DMS53 treated with DMSO at 0.1 percent for 48 hours (cell line): ENCODE measurements around the gene CFAP210.
A peak's percentile ranks its signal among the peaks of the same experiment; 100 is the strongest.
"Not testable (repeated sequence)": the region's sequence is repeated elsewhere in the genome, so short reads cannot be mapped to it uniquely, and the experiment has no call there.

ENCODE experiments used
- DNase-seq: peaks from one replicate; lab custom pipeline; 2025; ENCODE audit not compliant: unreplicated experiment; lab: John Stamatoyannopoulos, UW

The CFAP210 gene

DNA sequence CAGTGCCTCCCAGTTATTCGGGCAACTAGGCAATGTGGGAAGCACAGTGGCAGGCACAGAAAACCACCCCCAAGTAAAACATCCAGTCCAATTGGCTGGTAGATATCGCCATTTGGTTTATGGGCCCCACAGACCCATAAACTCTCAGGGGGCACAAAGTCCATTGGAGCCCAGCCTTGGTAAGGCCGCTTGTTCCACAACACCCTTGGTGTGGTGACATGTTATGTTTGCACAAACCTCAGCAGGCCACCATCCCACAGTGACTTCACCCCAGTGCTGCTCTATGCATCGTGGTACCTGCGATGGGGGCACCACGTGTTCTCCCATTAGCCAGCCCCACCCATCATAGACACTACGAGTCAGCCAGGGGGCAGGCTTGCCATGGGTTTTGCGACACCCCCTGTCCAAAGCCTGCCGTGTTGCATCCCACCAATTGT is 18.6 kb upstream of the CFAP210 start:
- DNase-seq, result no peak

GRCh38 chr2:169711751-169712509 is 17.7 kb upstream of the CFAP210 start:
- DNase-seq, result no peak

DNA sequence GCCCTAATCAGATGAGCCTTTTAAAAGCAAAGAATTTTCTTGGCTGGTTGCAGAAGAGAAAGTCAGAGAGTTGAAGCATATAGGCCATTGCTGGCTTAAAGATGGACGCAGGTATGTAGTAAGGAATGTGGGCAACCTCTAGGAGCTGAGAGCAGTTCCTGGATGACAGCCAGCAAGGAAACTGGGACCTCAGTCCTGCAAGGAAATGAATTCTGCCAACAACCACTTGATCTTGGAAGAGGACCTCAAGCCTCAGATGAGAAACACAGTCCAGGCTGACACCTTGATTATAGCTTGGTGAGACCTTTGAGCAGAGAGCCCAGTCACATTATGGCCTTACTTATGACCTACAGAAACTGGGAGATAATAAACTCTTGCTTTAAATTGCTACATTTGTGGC is 15.8 kb upstream of the CFAP210 start:
- DNase-seq, result no peak

DNA sequence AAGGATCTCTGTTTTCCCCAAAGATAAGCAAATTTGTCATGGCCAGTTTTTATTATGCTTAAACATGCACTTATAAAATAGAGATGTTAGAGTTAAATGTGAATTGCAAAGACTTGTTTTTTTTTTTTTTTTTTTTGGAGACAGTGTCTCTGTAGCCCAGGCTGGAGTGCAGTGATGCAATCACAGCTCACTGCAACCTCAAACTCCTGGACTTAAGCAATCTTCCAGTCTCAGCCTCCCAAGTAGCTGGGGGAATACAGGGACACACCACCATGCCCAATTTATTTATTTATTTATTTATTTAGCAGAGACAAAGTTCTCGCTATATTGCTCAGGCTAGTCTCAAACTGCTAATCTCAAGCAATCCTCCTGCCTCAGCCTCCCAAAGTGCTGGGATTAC is 15.1 kb upstream of the CFAP210 start:
- no peak for DNase-seq

DNA sequence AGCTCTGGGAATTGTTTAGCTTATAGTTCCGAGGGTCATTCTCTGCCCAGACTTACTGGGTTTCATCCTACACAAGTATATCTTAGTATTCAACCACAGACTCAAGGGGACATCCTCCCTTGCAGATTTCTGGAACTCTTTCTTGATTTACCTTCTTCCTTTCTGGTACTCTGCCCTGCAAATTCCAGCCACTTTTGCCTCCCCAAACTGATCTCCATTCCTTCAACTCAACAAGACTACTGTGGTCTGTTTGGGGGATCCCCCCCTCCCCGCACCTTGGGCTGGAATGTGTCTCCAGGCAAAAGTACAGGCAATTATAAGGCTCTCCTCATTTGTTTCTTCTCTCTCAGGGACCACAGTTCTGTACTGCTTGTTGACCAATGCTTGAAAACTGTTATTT is 13.4 kb upstream of the CFAP210 start:
- DNase-seq, result no peak

- no peak for DNase-seq
These were observed 11.7 kb upstream of the CFAP210 start for GRCh38 chr2:169705927-169706326.

GRCh38 chr2:169704160-169704708 is 10.0 kb upstream of the CFAP210 start:
- DNase-seq, result no peak

- DNase-seq, result no peak
These were observed 8.8 kb upstream of the CFAP210 start for GRCh38 chr2:169702996-169703395.

DNA sequence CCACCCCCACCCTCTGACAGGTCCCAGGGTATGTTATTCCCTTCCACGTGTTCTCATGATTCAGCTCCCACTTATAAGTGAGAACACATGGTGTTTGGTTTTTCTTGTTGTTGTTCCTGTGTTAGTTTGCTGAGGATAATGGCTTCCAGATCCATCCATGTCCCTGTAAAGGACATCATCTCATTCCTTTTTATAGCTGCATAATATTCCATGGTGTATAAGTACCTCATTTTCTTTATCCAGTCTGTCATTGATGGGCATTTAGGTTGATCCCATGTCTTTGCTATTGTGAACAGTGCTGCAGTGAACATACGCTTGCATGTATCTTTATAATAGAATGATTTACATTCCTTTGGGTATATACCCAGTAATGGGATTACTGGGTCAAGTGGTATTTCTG is 5.0 kb upstream of the CFAP210 start:
- not testable (repeated sequence) for DNase-seq

DNA sequence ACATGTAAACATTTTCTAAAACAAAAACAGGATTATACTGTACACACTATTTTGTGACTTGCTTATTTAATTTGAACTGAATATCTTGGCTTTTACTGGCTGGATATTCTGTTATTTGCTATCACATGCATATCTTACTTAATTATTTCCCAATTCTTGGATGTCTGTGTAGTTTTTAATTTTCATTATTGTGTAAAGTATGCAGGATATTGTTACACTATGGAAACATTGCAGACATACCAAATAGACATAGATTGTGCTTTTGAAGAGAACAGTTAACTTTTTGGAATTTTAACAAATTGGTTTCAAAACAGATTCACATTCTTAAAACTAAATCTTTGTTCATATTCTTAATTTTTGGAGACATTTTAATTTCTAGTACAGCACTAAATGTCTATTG is 2.2 kb upstream of the CFAP210 start:
- DNase-seq, result no peak

- no peak for DNase-seq
These were observed 672 bp upstream of the CFAP210 start for GRCh38 chr2:169694894-169695260.

DNA sequence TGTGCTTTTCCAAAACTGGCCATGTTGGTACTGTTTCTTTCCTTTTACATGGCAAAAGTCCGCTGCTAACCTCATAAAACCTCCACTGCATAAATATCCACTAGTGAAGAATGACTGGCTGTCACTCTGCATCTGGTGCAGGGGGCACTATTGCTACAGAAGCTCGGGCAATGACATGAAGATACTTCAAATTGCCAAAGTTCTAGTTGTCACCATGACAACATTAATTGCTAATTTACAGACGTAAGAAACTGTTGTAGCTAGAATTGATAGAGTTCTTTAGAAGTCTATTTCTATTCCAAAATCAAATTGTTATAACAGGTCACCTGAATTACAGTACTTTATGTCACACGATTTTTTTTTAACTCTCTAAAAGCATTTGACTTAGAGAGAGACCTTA is 845 bp downstream of the CFAP210 start:
- DNase-seq, result peak; percentile 8

- DNase-seq, result no peak
These were observed 1.5 kb downstream of the CFAP210 start for GRCh38 chr2:169692718-169693117.

GRCh38 chr2:169690958-169691357 is 3.2 kb downstream of the CFAP210 start:
- no peak for DNase-seq

DNA sequence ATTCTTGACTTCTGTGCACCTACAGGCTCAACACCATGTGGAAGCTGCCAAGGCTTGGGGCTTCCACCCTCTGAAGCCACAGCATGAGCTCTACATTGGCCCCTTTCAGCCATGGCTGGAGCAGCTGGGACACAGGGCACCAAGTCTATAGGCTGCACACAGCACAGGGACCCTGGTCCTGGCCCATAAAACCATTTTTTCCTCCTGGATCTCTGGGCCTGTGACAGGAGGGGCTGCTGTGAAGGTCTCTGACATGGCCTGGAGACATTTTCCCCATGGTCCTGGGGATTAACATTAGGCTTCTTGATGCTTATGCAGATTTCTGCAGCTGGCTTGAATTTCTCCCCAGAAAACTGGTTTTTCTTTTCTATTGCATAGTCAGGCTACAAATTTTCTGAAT is 6.3 kb downstream of the CFAP210 start:
- not testable (repeated sequence) for DNase-seq

- not testable (repeated sequence) for DNase-seq
These were observed 7.4 kb downstream of the CFAP210 start for GRCh38 chr2:169686825-169687224.

GRCh38 chr2:169684712-169685111 is 9.5 kb downstream of the CFAP210 start:
- not testable (repeated sequence) for DNase-seq

GRCh38 chr2:169684135-169684565 is 10.1 kb downstream of the CFAP210 start:
- no peak for DNase-seq

DNA sequence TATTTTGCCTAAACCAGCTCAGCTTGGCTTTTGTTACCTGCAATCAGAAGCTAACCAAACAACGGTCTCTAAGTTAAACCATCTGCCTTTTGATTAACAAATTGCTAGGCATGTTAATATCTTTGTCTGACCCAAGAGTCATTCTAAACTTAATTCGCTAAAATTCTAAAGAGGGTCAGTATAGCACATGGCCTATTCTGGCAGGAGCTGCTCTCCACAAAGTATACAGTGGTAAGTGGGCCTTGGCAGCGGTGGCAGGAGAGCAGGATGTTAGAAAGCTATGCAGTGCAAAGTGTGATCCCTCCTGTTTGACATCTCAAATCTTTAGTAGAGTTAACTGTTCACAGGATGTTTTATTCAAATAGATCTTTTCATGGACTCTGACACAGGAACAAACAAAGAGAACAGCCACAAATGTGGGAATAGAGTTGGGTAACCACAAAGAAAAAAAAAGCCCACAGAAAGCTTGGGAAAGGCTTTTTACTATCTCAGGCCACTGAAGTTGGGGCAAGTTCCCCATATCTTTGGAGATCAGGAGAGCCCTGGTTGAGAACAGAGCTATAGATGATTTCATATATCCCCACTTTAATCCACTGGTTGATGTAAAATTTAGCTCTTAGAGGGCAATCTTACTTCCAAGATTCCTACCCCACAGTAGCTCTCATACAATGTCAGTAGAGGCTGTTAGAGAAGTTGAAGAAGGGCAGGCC is 10.6 kb downstream of the CFAP210 start:
- no peak for DNase-seq

DNA sequence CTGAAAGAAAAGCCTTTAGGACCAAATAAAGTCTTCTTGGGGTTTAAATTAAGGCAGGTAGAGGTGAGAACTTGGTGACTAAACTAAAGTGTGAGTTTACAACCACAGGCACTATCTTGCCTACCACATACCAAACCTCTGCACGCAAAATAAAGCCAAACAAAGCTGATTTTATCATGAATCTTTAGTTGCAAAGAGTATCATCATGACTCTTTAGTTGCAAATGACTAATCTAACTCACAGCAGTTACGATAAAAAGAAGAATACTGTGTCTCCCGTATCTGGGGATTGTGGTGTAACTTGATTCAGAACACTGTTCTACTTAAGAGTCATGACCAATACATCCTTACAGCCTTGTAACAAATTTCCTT is 11.2 kb downstream of the CFAP210 start:
- no peak for DNase-seq

DNA sequence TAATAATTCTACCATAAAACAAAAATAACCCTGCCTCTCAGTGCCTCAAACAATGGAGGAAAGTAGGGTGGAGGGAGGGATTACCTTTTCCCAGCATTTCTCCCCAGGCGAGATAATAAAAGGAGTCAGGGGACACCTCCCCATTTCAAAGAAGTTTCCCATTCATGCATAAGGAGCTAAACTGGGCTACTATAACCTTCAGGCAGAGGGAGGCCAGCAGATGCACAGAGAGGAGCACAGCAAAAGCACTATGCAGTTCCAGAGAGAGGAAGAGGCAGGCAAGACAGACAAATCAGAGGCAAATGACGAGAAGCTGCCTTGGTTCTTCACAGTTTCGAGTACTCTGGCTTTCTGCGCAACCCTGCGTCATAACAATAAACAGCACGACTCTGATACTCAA is 17.4 kb downstream of the CFAP210 start:
- DNase-seq, result no peak

DNA sequence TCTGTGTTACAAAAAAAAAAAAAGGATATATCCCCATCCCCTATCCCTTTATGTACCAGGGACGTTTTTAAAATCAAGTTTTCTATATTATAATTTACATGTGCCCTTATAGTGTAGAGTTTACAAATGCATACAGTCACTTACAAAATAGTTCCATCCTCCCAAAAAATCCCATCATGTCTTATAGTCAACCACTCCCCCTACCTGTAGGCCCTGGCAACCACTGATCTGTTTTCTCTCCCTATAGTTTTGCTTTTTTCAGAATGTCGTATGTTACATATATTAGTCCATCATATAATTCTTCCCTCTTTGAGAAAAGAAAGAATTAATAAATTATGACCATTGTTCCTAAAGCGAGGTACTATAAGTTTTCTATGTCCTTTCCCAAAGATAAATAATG is 17.8 kb downstream of the CFAP210 start:
- DNase-seq, result no peak
